Choroid plexus epithelial cell (primary cell): Measurements from ENCODE around the gene BSCL2.
A peak's percentile ranks its signal among the peaks of the same experiment; 100 is the strongest.

ENCODE experiments used
- DNase-seq: peaks from one replicate; pipeline ENCODE4 v3.0.0-alpha.2; 2010; ENCODE audit warnings: low read depth
- H3K4me3 ChIP-seq: 2 replicates; pipeline ENCODE4 v1.5.1; 2011; ENCODE audit warnings: low read depth, mild to moderate bottlenecking, control low read depth, low read length, moderate library complexity
- CTCF ChIP-seq: conservative IDR thresholded peaks from 2 replicates; pipeline ENCODE4 v1.5.1; 2011; ENCODE audit warnings: low read depth, mild to moderate bottlenecking, control low read depth, inconsistent platforms, low read length, moderate library complexity

The BSCL2 gene

DNA sequence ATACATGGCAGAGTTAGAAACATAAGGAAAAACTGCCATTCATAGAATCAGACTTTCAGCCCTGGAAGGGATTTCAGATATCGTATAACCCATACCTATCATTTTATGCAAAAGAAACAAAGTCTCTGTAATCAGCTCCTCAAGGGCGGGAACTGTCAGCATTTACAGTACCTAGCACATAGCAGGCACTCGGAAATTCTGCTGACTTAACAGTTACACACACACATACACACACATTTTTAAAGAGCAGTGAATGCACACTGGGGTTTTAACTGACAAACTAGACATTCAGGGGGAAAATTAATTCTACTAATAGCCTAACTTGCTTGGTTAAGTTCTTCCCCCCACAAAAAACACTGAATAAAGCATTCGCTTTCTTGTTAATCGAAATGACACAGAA lies 9.0 kb upstream of the BSCL2 start:
- no peak overlapping the region for H3K4me3 ChIP-seq
- DNase-seq = no peak
- TF ChIP-seq CTCF = no peak

DNA sequence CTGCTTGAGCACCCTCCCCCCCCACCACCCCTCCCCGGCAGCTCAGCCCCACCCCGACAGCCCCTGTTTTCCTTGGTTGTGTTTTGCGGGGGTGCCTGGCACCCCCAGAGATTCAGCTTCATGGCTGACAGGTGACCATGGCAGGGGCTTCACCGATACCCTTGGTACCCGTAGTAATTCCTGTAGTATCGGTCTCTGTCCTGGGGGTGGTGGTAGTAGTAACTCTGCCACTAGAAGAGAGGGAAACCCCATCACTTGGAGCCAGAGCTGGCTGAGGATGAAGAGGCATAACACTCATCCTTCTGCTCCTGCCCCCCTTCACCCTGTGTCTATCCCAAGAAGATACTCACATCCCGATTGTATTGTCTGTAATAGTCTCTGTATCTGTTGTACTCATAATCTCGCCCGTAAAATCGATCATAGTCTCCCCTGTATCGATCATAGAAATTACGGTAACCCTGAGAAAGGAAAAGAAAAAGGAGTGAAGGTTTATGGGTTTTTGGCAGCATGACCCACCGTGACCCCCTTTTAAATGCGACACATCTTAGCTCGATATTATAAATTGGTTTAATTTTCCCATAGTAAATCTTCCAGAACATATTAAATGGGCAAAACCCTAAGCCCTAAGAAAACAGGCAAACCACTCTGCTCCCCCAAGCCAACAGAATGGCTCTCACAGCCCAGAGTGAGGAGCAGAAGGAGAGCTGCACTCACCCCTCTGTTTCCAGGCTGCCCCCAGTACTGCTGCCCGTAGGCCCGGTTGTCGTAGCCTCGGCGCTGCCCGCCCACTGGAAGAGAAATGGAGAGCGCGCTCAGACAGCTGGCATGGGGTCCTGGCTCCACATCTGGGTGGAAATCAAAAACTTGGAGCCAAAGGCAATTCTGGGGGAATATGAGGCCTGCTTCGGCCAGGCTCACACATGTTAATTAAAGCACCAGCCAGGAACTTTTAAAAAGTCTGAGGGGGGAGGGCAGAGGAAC lies 8.2 kb upstream of the BSCL2 start:
- no peak for DNase-seq
- no peak overlapping the region for H3K4me3 ChIP-seq
- TF ChIP-seq CTCF = no peak

DNA sequence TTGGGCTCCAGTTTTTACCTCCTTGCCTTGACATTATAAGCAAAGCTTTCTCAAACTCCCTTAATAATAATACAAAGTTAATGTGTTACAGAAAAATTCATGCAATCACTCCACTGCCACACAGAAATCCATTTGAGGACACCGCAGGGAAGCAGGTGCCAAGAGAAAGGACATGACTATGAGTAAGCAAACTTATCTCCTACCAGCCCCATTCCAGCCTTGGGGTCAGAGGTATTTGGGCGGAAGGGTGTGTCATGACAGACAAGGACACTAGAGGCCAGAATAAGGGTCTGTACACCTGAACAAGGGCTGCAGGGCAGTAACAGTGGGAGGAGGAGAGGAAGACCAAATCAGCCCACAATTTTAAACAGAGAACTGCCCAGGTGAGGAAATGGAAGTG lies 6.1 kb upstream of the BSCL2 start:
- no peak overlapping the region for H3K4me3 ChIP-seq
- DNase-seq = no peak
- no peak for TF ChIP-seq CTCF

GRCh38 chr11:62712861-62713260 lies 5.6 kb upstream of the BSCL2 start:
- no peak overlapping the region for H3K4me3 ChIP-seq
- no peak for TF ChIP-seq CTCF
- no peak for DNase-seq

- no peak for TF ChIP-seq CTCF
- no peak overlapping the region for H3K4me3 ChIP-seq
Measured at GRCh38 chr11:62712276-62712812, 5.1 kb upstream of the BSCL2 start.

DNA sequence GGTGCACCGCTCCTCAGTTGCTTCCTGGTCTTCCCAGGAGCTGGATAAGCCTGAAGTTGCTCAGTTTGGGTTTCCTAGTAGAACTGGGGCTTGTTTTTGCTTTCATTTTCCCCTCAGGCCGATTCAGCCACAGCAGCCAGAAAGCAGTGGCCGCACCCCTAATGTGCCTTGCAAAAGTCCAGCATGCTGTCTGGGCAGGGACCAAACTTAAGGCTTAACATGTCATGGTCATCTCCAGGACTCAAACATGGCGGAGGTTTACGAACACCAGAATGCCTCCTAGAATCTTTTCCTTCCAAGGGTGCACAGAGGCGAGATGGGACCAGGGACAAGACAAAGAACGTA lies 2.7 kb upstream of the BSCL2 start:
- DNase-seq = peak; percentile 62
- TF ChIP-seq CTCF = no peak
- H3K4me3 ChIP-seq = peak overlapping the region; percentile 68

More at GRCh38 chr11:62712276-62712812, 5.1 kb upstream of the BSCL2 start:
- DNase-seq = no peak
